C4-2B (cell line): ENCODE data around the gene ARID5B.

ENCODE experiments used
- H3K27ac ChIP-seq: fragments of 450-650 bp; 2 replicates; pipeline ENCODE4 v1.5.1; 2017
- CTCF ChIP-seq: fragments of 450-650 bp; conservative IDR thresholded peaks from 2 replicates; pipeline ENCODE4 v1.5.1; 2017; ENCODE audit warnings: mild to moderate bottlenecking
- ZFX ChIP-seq: fragments of 450-650 bp; IDR thresholded peaks from 2 replicates; pipeline ENCODE4 v1.6.1; 2017

Gene ARID5B

DNA sequence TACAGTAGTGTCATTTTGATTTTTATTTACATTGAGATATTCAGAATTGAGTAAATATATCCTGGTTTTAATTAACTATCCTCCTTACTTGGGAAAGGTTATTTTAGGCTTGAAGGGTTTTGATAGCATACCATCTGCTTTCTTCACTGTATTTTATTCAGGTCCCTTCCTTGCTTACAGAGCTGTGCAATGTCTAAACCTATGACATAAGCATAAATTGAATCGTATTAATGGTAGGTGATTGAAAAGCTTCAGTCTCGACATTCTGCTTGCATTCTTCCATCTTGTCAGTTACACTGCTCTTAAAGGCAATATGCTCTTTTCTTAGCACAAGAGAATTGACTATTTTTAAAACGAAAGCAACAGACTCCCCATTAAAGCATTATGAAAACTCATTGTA lies 102.5 kb downstream of the ARID5B start:
- TF ChIP-seq CTCF (no peak), ZFX (no peak)
- no peak overlapping the region for H3K27ac ChIP-seq

- no peak overlapping the region for H3K27ac ChIP-seq
- no peak for TF ChIP-seq ZFX
- no peak for TF ChIP-seq CTCF
These were observed 103.8 kb downstream of the ARID5B start for GRCh38 chr10:62005281-62005680.

DNA sequence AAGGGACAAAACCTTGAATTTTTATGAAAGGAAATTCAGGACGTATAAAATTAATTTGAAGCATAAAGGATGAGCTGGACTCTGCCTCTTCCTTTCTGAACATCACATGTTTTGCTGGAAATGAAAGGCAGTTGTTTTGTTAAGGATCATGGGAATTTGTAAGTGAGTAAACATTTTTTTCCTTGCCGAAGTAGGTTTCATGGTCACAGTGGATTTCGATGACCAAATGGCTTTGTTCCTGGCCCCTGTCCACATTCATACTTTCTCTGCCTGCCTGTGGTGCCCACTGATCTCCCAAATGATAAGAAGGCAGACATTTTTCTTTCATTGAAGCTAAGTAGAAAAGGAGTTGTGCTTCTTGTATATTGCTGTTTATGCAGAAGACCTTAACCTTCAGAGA lies 104.2 kb downstream of the ARID5B start:
- H3K27ac ChIP-seq, result no peak overlapping the region
- TF ChIP-seq ZFX, result no peak

DNA sequence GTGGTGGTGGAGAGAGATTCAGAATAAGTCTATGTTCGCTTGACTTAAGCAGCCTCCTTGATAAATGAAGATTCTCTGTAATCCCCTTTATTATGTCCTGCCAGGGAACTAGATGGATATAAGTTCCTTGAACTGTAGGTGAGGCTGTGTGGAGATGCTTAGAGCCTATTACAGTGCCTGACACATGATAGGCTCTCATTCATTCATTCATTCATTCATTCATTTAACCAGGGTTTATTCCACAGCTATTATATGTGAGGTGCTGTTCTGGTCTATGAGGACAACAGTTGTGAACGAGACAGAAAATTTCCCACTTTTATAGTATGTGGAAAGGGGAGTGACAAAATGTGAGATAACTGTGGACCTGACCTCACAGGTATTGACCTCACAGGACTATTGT lies 105.6 kb downstream of the ARID5B start:
- TF ChIP-seq CTCF (no peak), ZFX (no peak)
- no peak overlapping the region for H3K27ac ChIP-seq

DNA sequence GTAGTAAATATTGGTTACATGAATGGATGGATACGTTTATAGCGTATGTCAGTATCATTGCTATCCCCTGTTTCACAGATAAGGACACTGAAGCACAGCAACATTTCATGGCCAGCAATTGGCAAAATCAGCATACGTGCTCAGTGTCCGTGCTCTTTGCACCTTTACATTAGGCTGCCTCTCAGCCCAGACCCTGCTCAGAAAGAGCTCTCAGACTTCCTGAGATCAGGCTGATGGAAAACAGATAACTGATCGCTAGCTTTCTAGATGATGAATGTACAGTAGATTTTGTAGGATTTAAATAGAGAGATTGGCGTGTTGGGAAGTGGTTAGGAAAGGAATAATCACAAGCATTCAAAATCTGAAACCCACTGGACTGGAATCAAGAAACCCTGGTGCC lies 106.7 kb downstream of the ARID5B start:
- peak overlapping the region; percentile 16; the same call in 1 of the 2 replicates for H3K27ac ChIP-seq
- TF ChIP-seq CTCF (no peak), ZFX (no peak)

GRCh38 chr10:62008946-62009345 lies 107.4 kb downstream of the ARID5B start:
- H3K27ac ChIP-seq, result peak overlapping the region; percentile 10; the same call in 1 of the 2 replicates
- TF ChIP-seq CTCF (no peak), ZFX (no peak)

- H3K27ac ChIP-seq, result no peak overlapping the region
- TF ChIP-seq ZFX (no peak), CTCF (no peak)
These were observed 108.9 kb downstream of the ARID5B start for GRCh38 chr10:62010366-62010765.

GRCh38 chr10:62011558-62011957 lies 110.1 kb downstream of the ARID5B start:
- H3K27ac ChIP-seq, result peak overlapping the region; percentile 66
- TF ChIP-seq ZFX (no peak), CTCF (no peak)
